DND-41 (cell line): ENCODE data around the gene NEDD4L.

Experiments
- EZH2 ChIP-seq: IDR thresholded peaks from 3 replicates; pipeline ENCODE4 v1.6.1; 2012; ENCODE audit warnings: borderline replicate concordance, low read depth, mild to moderate bottlenecking, moderate library complexity, low read length, inconsistent platforms; ENCODE audit not compliant: severe bottlenecking
- TF ChIP-seq, protein P1 (sequence below): IDR thresholded peaks from 2 replicates; pipeline ENCODE4 v1.5.1; 2012; ENCODE audit warnings: borderline replicate concordance, low read length, moderate library complexity, mild to moderate bottlenecking; ENCODE audit not compliant: poor library complexity, severe bottlenecking; ENCODE audit errors: extremely low read depth

DNA sequence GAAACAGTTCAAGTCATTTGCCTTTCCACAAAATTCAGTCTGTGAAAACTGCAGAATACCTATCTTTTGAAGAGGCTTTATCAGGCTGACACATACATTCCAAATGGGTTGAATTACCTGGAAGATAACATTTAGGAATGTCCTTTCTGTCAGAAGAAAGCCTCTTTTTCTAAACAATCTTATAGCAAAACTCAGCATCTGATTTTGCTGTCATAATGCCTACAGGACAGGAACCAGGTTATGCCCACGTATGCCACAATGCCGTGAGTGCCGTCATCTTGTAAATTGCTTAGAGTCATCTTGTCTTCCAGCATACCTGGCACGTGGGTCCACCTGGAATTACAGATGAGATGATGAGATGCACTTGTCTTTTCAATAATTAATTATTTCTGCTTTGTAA, 309.6 kb downstream of the NEDD4L start:
- TF ChIP-seq, protein P1, sequence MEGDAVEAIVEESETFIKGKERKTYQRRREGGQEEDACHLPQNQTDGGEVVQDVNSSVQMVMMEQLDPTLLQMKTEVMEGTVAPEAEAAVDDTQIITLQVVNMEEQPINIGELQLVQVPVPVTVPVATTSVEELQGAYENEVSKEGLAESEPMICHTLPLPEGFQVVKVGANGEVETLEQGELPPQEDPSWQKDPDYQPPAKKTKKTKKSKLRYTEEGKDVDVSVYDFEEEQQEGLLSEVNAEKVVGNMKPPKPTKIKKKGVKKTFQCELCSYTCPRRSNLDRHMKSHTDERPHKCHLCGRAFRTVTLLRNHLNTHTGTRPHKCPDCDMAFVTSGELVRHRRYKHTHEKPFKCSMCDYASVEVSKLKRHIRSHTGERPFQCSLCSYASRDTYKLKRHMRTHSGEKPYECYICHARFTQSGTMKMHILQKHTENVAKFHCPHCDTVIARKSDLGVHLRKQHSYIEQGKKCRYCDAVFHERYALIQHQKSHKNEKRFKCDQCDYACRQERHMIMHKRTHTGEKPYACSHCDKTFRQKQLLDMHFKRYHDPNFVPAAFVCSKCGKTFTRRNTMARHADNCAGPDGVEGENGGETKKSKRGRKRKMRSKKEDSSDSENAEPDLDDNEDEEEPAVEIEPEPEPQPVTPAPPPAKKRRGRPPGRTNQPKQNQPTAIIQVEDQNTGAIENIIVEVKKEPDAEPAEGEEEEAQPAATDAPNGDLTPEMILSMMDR: no peak
- no peak for TF ChIP-seq EZH2
